Endothelial cell of umbilical vein (primary cell): ENCODE data around the gene TTR. TPM values are rescaled to one million over a fixed set of nuclear protein-coding genes. Genes with fewer than 3 reads are reported as not detected.

ENCODE experiments used
- BruUV-seq: library from RNA; stranded (reverse); fragments of 400-500 nt; replicated peaks from 2 replicates; lab custom pipeline; 2021; lab: Mats Ljungman, UMichigan
- CTCF ChIA-PET: fragments of 300-600, 350-600 bp; sonication (Branson Sonifier 250); formaldehyde crosslinking; loops from one replicate; lab custom pipeline; 2021; ENCODE audit warnings: antibody characterized with exemption, inconsistent platforms; lab: Charles Lee
- POLR2A ChIA-PET: fragments of 300-600, 350-600 bp; sonication (Branson Sonifier 250); formaldehyde crosslinking; loops from one replicate; lab custom pipeline; 2021; ENCODE audit warnings: antibody characterized with exemption, inconsistent platforms; lab: Charles Lee
- DNase-seq: peaks from one replicate; pipeline ENCODE4 v3.0.0-alpha.2; 2011; ENCODE audit warnings: low read depth, low spot score
- FAIRE-seq: peaks from 2 replicates; lab custom pipeline; 2011; peaks lifted over from hg19 to GRCh38; lab: Jason Lieb, UNC
- H2AFZ ChIP-seq: 2 replicates; pipeline ENCODE4 v1.6.0; 2012; ENCODE audit warnings: low read depth, low read length, control low read depth, inconsistent platforms
- H3K27ac ChIP-seq: 2 replicates; pipeline ENCODE4 v1.5.1; 2011; ENCODE audit warnings: low read depth, mild to moderate bottlenecking, control low read depth, low read length, moderate library complexity; ENCODE audit not compliant: insufficient read depth
- H3K27me3 ChIP-seq, 2 experiments: 2 replicates each; pipeline versions ENCODE4 v1.6.0 to v1.6.1; 2011; ENCODE audit warnings: low read length in 2 of 2, mixed read lengths in 1 of 2; ENCODE audit not compliant: control insufficient read depth in 2 of 2, insufficient read depth in 2 of 2
- H3K36me3 ChIP-seq, 2 experiments: 2 replicates in 1 of 2; 3 replicates in 1 of 2; pipeline ENCODE4 v1.5.1; 2011; ENCODE audit warnings: low read length in 2 of 2, mild to moderate bottlenecking in 1 of 2, moderate library complexity in 1 of 2; ENCODE audit not compliant: control insufficient read depth in 2 of 2, insufficient read depth in 2 of 2; ENCODE audit errors: extremely low read depth in 1 of 2
- H3K4me1 ChIP-seq: 3 replicates; pipeline ENCODE4 v1.5.1; 2011; ENCODE audit warnings: mild to moderate bottlenecking, low read length; ENCODE audit not compliant: control insufficient read depth, insufficient read depth; ENCODE audit errors: extremely low read depth
- H3K4me2 ChIP-seq: 2 replicates; pipeline ENCODE4 v1.6.1; 2011; ENCODE audit warnings: low read length, control low read depth, mixed read lengths; ENCODE audit not compliant: insufficient read depth
- H3K4me3 ChIP-seq, 3 experiments: fragments of 200-600 bp in 1 of 3; sonication (generic), shearing (Covaris generic) in 1 of 3; replicated peaks in 1 of 3; 2 replicates each; pipeline ENCODE4 v1.5.1; 2011 to 2016; ENCODE audit warnings: control low read depth in 3 of 3, low read length in 3 of 3, mild to moderate bottlenecking in 2 of 3, inconsistent platforms in 1 of 3, low read depth in 1 of 3, moderate library complexity in 1 of 3; ENCODE audit not compliant: insufficient read depth in 1 of 3
- H3K79me2 ChIP-seq: 2 replicates; pipeline ENCODE4 v1.6.0; 2012; ENCODE audit warnings: low read length, inconsistent platforms; ENCODE audit not compliant: control insufficient read depth, insufficient read depth
- H3K9ac ChIP-seq: replicated peaks from 2 replicates; pipeline ENCODE3; 2011; ENCODE audit warnings: low read length, control low read depth; ENCODE audit not compliant: insufficient read depth; ENCODE audit errors: extremely low read depth
- H3K9me1 ChIP-seq: replicated peaks from 3 replicates; pipeline ENCODE4 v1.6.0; 2011; ENCODE audit warnings: mild to moderate bottlenecking, low read length; ENCODE audit not compliant: control insufficient read depth, insufficient read depth; ENCODE audit errors: extremely low read depth
- H3K9me3 ChIP-seq: replicated peaks from 2 replicates; pipeline ENCODE4 v1.5.1; 2012; ENCODE audit warnings: low read length, inconsistent platforms; ENCODE audit not compliant: control insufficient read depth, insufficient read depth
- H4K20me1 ChIP-seq: replicated peaks from 2 replicates; pipeline ENCODE3; 2011; ENCODE audit warnings: mild to moderate bottlenecking, low read length; ENCODE audit not compliant: control insufficient read depth, insufficient read depth; ENCODE audit errors: extremely low read depth
- EZH2 ChIP-seq: IDR thresholded peaks from 2 replicates; pipeline ENCODE4 v1.6.1; 2012; ENCODE audit warnings: borderline replicate concordance, low read depth, mild to moderate bottlenecking, moderate library complexity, low read length, inconsistent platforms; ENCODE audit not compliant: severe bottlenecking
- FOS ChIP-seq: IDR thresholded peaks from 2 replicates; pipeline ENCODE4 v1.6.1; 2011; ENCODE audit warnings: mild to moderate bottlenecking, low read length, moderate library complexity, borderline replicate concordance; ENCODE audit not compliant: insufficient read depth
- GATA2 ChIP-seq: IDR thresholded peaks from 2 replicates; pipeline ENCODE4 v1.7.0; 2011; ENCODE audit warnings: low read depth, mild to moderate bottlenecking, moderate library complexity, mixed read lengths, low read length; ENCODE audit not compliant: insufficient read length, insufficient read depth
- JUN ChIP-seq: IDR thresholded peaks from 2 replicates; pipeline ENCODE4 v1.6.1; 2011; ENCODE audit warnings: borderline replicate concordance, low read depth; ENCODE audit not compliant: insufficient read length, insufficient read depth
- MYC ChIP-seq: IDR thresholded peaks from one replicate; pipeline ENCODE4 v1.6.1; 2011; ENCODE audit warnings: mild to moderate bottlenecking, low read depth, low read length
- POLR2A ChIP-seq: IDR thresholded peaks from 2 replicates; pipeline ENCODE4 v1.6.1; 2012; ENCODE audit warnings: low read depth, mild to moderate bottlenecking, control low read depth, low read length
- POLR2AphosphoS5 ChIP-seq: IDR thresholded peaks from 2 replicates; pipeline ENCODE4 v1.6.1; 2012; ENCODE audit warnings: low read depth, mild to moderate bottlenecking, control low read depth, low read length, moderate library complexity; ENCODE audit not compliant: insufficient read depth
- dilution Hi-C: fragments of 300-500 bp; cut with MboI; formaldehyde crosslinking; loops from one replicate; pipeline ENCODE4 v1.15.0; 2019; ENCODE audit warnings: low sequenced_read_pairs; ENCODE audit not compliant: extremely low pct_ligation_motif_present
- intact Hi-C: fragments of 100-400 bp; cut with micrococcal nuclease; formaldehyde crosslinking; loops from one replicate; pipeline ENCODE4 v1.10.0; 2022
- polyA plus RNA-seq, 4 experiments: library from polyadenylated mRNA; depleted of rRNA in 3 of 4; stranded (reverse) in 3 of 4; unstranded in 1 of 4; fragments of >200 nt; gene quantifications; 2 replicates each; pipeline versions ENCODE4 v1.2.1 to v1.2.3, GENCODE V29; 2011 to 2012; ENCODE audit warnings: missing spikeins in 1 of 4
- total RNA-seq: library from RNA; stranded (reverse); gene quantifications from 2 replicates; pipeline ENCODE4 v1.2.3, GENCODE V29; 2021
- TF ChIP-seq, protein P1 (sequence below): IDR thresholded peaks from 2 replicates; pipeline ENCODE4 v1.6.1; 2011; ENCODE audit not compliant: insufficient read depth, insufficient read length
- TF ChIP-seq, protein P2 (sequence below), 2 donors: IDR thresholded peaks; 1 replicate in 1 of 2; 2 replicates in 1 of 2; pipeline ENCODE4 v1.5.1; 2011; ENCODE audit warnings: low read length in 2 of 2, mild to moderate bottlenecking in 2 of 2, moderate library complexity in 2 of 2, control low read depth in 1 of 2, inconsistent platforms in 1 of 2, low read depth in 1 of 2; ENCODE audit not compliant: insufficient read depth in 1 of 2; ENCODE audit errors: extremely low read depth in 1 of 2

Gene TTR
- total and polyA plus RNA-seq, 2 donors (not counting 3 experiments of a cell fraction or from before 2014, with no cell fraction given) = not detected

DNA sequence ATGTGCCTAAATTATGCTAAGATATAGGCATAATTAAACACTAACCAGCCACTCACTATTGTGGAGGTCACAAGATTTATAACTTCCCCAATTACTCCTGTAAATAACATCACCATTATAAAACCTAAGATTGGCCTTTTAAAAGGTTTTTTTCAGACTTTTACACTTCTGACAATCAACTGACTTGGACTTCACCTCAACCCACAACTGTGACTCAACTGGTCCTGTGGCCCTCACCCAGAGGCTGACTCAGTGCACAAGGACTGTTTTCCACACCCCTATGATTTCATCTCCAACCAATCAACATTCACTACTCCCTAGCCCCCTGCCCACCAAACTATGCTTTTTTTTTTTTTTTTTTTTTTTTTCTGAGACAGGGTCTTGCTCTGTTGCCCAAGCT lies 11.6 kb downstream of the TTR start:
- dilution Hi-C loops = no loop called here
- CTCF ChIA-PET = no interaction called here

DNA sequence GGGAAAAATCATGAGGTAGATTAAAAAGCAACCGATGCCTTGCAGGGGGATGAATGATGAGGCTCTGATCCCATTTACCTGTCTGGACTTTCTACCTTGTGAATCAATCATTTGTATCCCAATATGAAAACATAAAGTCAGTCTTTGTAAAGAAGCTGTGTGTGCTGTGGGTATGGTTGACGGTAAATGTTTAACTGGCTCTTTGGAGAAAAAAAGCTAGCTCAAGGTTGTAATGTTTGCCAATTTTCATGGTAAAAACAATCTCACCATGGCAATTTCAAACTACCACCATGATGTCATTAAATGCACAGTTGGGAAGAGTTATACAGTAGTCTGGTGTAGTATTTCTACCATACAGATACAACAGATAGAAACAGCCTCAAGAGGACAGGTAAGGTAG lies 14.6 kb downstream of the TTR start:
- intact Hi-C loops = no loop called here

More for the DNA sequence above, 11.6 kb downstream of the TTR start:
- intact Hi-C loops = no loop called here
- peaks cover 1 to 4% of the 10 kb centered on the region in 2 experiments for H3K27me3 ChIP-seq
- H3K4me3 ChIP-seq = no peak overlapping the region
- BruUV-seq = no TSS peak
- no peaks in the 10 kb centered on the region for H3K4me1 ChIP-seq
- FAIRE-seq (no peak), DNase-seq (no peak)
- TF ChIP-seq FOS = no peak
- TF ChIP-seq GATA2 = no peak
- TF ChIP-seq, protein P1, sequence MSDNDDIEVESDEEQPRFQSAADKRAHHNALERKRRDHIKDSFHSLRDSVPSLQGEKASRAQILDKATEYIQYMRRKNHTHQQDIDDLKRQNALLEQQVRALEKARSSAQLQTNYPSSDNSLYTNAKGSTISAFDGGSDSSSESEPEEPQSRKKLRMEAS = no peak
- TF ChIP-seq MYC = no peak
- TF ChIP-seq JUN = no peak
- H3K79me2 ChIP-seq = no peaks in the 10 kb centered on the region
- no peaks in the 10 kb centered on the region for H3K9me1 ChIP-seq
- H3K9me3 ChIP-seq = no peaks in the 10 kb centered on the region
- H4K20me1 ChIP-seq = no peaks in the 10 kb centered on the region
- H3K9ac ChIP-seq = no peak overlapping the region
- H2AFZ ChIP-seq = no peak overlapping the region
- no peak overlapping the region for H3K27ac ChIP-seq
- POLR2A ChIA-PET = no interaction called here
- H3K36me3 ChIP-seq = no peaks in the 10 kb centered on the region
- H3K4me2 ChIP-seq = no peak overlapping the region

More for the DNA sequence above, 14.6 kb downstream of the TTR start:
- Histone ChIP-seq H3K9ac (no peak overlapping the region), H3K36me3 (no peaks in the 10 kb centered on the region), H3K9me1 (no peaks in the 10 kb centered on the region), H3K27ac (no peak overlapping the region), H3K4me2 (no peak overlapping the region), H3K27me3 (peaks cover 7% of the 10 kb centered on the region in 2 experiments), H2AFZ (no peak overlapping the region), H3K4me3 (no peak overlapping the region), H3K9me3 (no peaks in the 10 kb centered on the region), H4K20me1 (no peaks in the 10 kb centered on the region), H3K79me2 (no peaks in the 10 kb centered on the region), H3K4me1 (no peaks in the 10 kb centered on the region)
- ChIA-PET CTCF (no interaction called here), POLR2A (no interaction called here)
- FAIRE-seq (no peak), DNase-seq (no peak)
- TF ChIP-seq GATA2 = no peak
- TF ChIP-seq EZH2 = no peak
- TF ChIP-seq POLR2AphosphoS5 = no peak
- no peak for TF ChIP-seq JUN
- TF ChIP-seq, protein P1 = no peak
- no peak for TF ChIP-seq POLR2A
- TF ChIP-seq MYC = no peak
- no peak for TF ChIP-seq FOS
- TF ChIP-seq, protein P2, sequence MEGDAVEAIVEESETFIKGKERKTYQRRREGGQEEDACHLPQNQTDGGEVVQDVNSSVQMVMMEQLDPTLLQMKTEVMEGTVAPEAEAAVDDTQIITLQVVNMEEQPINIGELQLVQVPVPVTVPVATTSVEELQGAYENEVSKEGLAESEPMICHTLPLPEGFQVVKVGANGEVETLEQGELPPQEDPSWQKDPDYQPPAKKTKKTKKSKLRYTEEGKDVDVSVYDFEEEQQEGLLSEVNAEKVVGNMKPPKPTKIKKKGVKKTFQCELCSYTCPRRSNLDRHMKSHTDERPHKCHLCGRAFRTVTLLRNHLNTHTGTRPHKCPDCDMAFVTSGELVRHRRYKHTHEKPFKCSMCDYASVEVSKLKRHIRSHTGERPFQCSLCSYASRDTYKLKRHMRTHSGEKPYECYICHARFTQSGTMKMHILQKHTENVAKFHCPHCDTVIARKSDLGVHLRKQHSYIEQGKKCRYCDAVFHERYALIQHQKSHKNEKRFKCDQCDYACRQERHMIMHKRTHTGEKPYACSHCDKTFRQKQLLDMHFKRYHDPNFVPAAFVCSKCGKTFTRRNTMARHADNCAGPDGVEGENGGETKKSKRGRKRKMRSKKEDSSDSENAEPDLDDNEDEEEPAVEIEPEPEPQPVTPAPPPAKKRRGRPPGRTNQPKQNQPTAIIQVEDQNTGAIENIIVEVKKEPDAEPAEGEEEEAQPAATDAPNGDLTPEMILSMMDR (IDR thresholded peaks at IDR 0.05; ENCODE audit: extremely low read depth in 1 of 2, insufficient read depth in 1 of 2, low read depth in 1 of 2, low read length in 2 of 2) = no peak
- BruUV-seq = no TSS peak
- dilution Hi-C loops = no loop called here
